ENCODE measurements around the gene PGAP1.
A peak's percentile ranks its signal among the peaks of the same experiment; 100 is the strongest.

Gene PGAP1

GRCh38 chr2:196926562-196927375, at the start of gene PGAP1:
TSS of gene PGAP1 (minus strand) at chr2:196926707. CDS start at chr2:196926616, 91 bp downstream.
- DNase-seq = peak; percentile 93 to 99

GRCh38 chr2:196974970-196975369, 48.5 kb upstream of the PGAP1 start:
- no peak for DNase-seq

- no peak for DNase-seq
Observed at GRCh38 chr2:196971574-196972279, 45.2 kb upstream of the PGAP1 start.

GRCh38 chr2:196970099-196970498, 43.6 kb upstream of the PGAP1 start:
- no peak for DNase-seq

GRCh38 chr2:196968516-196968915, 42.0 kb upstream of the PGAP1 start:
- no peak for DNase-seq

GRCh38 chr2:196967775-196968174, 41.3 kb upstream of the PGAP1 start:
- no peak for DNase-seq

- no peak for DNase-seq
Observed at GRCh38 chr2:196967116-196967515, 40.6 kb upstream of the PGAP1 start.

GRCh38 chr2:196966061-196966460, 39.6 kb upstream of the PGAP1 start:
- no peak for DNase-seq

GRCh38 chr2:196965651-196966050, 39.1 kb upstream of the PGAP1 start:
- DNase-seq = no peak

GRCh38 chr2:196963961-196964360, 37.5 kb upstream of the PGAP1 start:
- no peak for DNase-seq

- DNase-seq = no peak
Observed at GRCh38 chr2:196963043-196963442, 36.5 kb upstream of the PGAP1 start.

- no peak for DNase-seq
Observed at GRCh38 chr2:196962325-196962724, 35.8 kb upstream of the PGAP1 start.

GRCh38 chr2:196961889-196962288, 35.4 kb upstream of the PGAP1 start:
- no peak for DNase-seq

- DNase-seq = no peak
Observed at GRCh38 chr2:196959734-196960338, 33.3 kb upstream of the PGAP1 start.

- DNase-seq = no peak
Observed at GRCh38 chr2:196959281-196959680, 32.8 kb upstream of the PGAP1 start.

GRCh38 chr2:196957881-196958525, 31.5 kb upstream of the PGAP1 start:
- DNase-seq = no peak

GRCh38 chr2:196957442-196957841, 30.9 kb upstream of the PGAP1 start:
- no peak for DNase-seq

GRCh38 chr2:196956069-196956468, 29.6 kb upstream of the PGAP1 start:
- DNase-seq = no peak

- peak; percentile 37 to 63 for DNase-seq
Observed at GRCh38 chr2:196955036-196955435, 28.5 kb upstream of the PGAP1 start.

- DNase-seq = peak; percentile 5 to 10
Observed at GRCh38 chr2:196954001-196954400, 27.5 kb upstream of the PGAP1 start.

- DNase-seq = no peak
Observed at GRCh38 chr2:196952936-196953335, 26.4 kb upstream of the PGAP1 start.

- no peak for DNase-seq
Observed at GRCh38 chr2:196951973-196952372, 25.5 kb upstream of the PGAP1 start.

- DNase-seq = no peak
Observed at GRCh38 chr2:196949116-196949515, 22.6 kb upstream of the PGAP1 start.

Data from NCI-H526 (cell line).